MCF 10A (cell line): ENCODE measurements around the gene ASMTL. TPM values are rescaled to one million over a fixed set of nuclear protein-coding genes. Genes with fewer than 3 reads are reported as not detected.

Experiments
- BruUV-seq: library from RNA; stranded (reverse); fragments of 400-500 nt; replicated peaks from 2 replicates; lab custom pipeline; 2021; lab: Mats Ljungman, UMichigan
- CTCF ChIA-PET: fragments of 300-600 bp; sonication (Branson Sonifier 250); formaldehyde crosslinking; extraction: SDS; loops from one replicate; lab custom pipeline; 2021; ENCODE audit warnings: antibody characterized with exemption, inconsistent platforms; lab: Yijun Ruan, JAX
- POLR2A ChIA-PET: fragments of 300-600, 350-650 bp; sonication (Branson Sonifier 250); formaldehyde crosslinking; extraction: SDS; loops from one replicate; lab custom pipeline; 2020; ENCODE audit warnings: antibody characterized with exemption, inconsistent platforms; lab: Yijun Ruan, JAX
- DNase-seq: peaks from one replicate; pipeline ENCODE4 v3.0.0-alpha.2; 2018; ENCODE audit not compliant: unreplicated experiment
- H3K27ac Mint-ChIP-seq: one replicate; pipeline ENCODE4 v1.8.0; 2022; ENCODE audit warnings: mild to moderate bottlenecking, low read depth, mixed read lengths; ENCODE audit not compliant: unreplicated experiment
- H3K27me3 Mint-ChIP-seq: one replicate; pipeline ENCODE4 v1.8.0; 2022; ENCODE audit warnings: mixed read lengths; ENCODE audit not compliant: insufficient read depth, unreplicated experiment
- H3K36me3 Mint-ChIP-seq: one replicate; pipeline ENCODE4 v1.8.0; 2022; ENCODE audit warnings: mild to moderate bottlenecking, moderate library complexity, mixed read lengths; ENCODE audit not compliant: insufficient read depth, unreplicated experiment
- H3K4me1 Mint-ChIP-seq: one replicate; pipeline ENCODE4 v1.8.0; 2022; ENCODE audit warnings: mixed read lengths; ENCODE audit not compliant: insufficient read depth, unreplicated experiment
- H3K4me3 Mint-ChIP-seq: one replicate; pipeline ENCODE4 v1.8.0; 2022; ENCODE audit warnings: mild to moderate bottlenecking, moderate library complexity, mixed read lengths; ENCODE audit not compliant: unreplicated experiment
- H3K9me3 Mint-ChIP-seq: one replicate; pipeline ENCODE4 v1.8.0; 2022; ENCODE audit warnings: mixed read lengths; ENCODE audit not compliant: unreplicated experiment
- CTCF ChIP-seq: fragments of 200-600 bp; IDR thresholded peaks from one replicate; pipeline ENCODE4 v1.8.0; 2022; ENCODE audit warnings: antibody characterized with exemption, mild to moderate bottlenecking; ENCODE audit not compliant: unreplicated experiment
- intact Hi-C: fragments of 100-400 bp; cut with micrococcal nuclease; formaldehyde crosslinking; loops from 2 replicates; pipeline ENCODE4 v1.14.1; 2022
- total RNA-seq: library from RNA; stranded (reverse); gene quantifications from 2 replicates; pipeline ENCODE4 v1.2.3, GENCODE V29; 2022

ASMTL gene
- total RNA-seq, 1 experiment from 2014 or later = 20.6 TPM

- H3K36me3 Mint-ChIP-seq = peaks cover 100% of the 10 kb centered on the region
- BruUV-seq = no TSS peak
- no peak overlapping the region for H3K4me3 Mint-ChIP-seq
Observed at GRCh38 chrX:1385253-1386223, 67.2 kb downstream of the ASMTL start.

GRCh38 chrX:1384658-1385252, 68.0 kb downstream of the ASMTL start:
- no peak for DNase-seq
- ChIA-PET CTCF (no interaction called here), POLR2A (no interaction called here)
- Mint-ChIP-seq H3K27ac (no peak overlapping the region), H3K4me1 (peaks cover 6% of the 10 kb centered on the region), H3K4me3 (no peak overlapping the region), H3K27me3 (no peaks in the 10 kb centered on the region), H3K9me3 (no peaks in the 10 kb centered on the region), H3K36me3 (peaks cover 97% of the 10 kb centered on the region)
- TF ChIP-seq CTCF = no peak
- BruUV-seq = no TSS peak
- intact Hi-C loops = no loop called here

More at GRCh38 chrX:1385253-1386223, 67.2 kb downstream of the ASMTL start:
- H3K27me3 Mint-ChIP-seq = no peaks in the 10 kb centered on the region
- H3K4me1 Mint-ChIP-seq = peaks cover 6% of the 10 kb centered on the region
- intact Hi-C loops = no loop called here
- POLR2A ChIA-PET = no interaction called here
- no peak for DNase-seq
- H3K9me3 Mint-ChIP-seq = no peaks in the 10 kb centered on the region
- CTCF ChIA-PET = no interaction called here
- TF ChIP-seq CTCF = no peak
- H3K27ac Mint-ChIP-seq = no peak overlapping the region

- peak; percentile 52 for DNase-seq
- H3K27ac Mint-ChIP-seq = no peak overlapping the region
- H3K36me3 Mint-ChIP-seq = peaks cover 65% of the 10 kb centered on the region
- H3K9me3 Mint-ChIP-seq = no peaks in the 10 kb centered on the region
- no peak overlapping the region for H3K4me3 Mint-ChIP-seq
- CTCF ChIA-PET = no interaction called here
- BruUV-seq = no TSS peak
- POLR2A ChIA-PET = no interaction called here
- H3K27me3 Mint-ChIP-seq = no peaks in the 10 kb centered on the region
- peaks cover 6% of the 10 kb centered on the region for H3K4me1 Mint-ChIP-seq
- intact Hi-C loops = no loop called here
- TF ChIP-seq CTCF = no peak
Observed at GRCh38 chrX:1380672-1381233, 72.0 kb downstream of the ASMTL start.

- no peak overlapping the region for H3K4me3 Mint-ChIP-seq
- intact Hi-C loops = no loop called here
- no TSS peak for BruUV-seq
- CTCF ChIA-PET = no interaction called here
- no peak for TF ChIP-seq CTCF
- POLR2A ChIA-PET = no interaction called here
- H3K9me3 Mint-ChIP-seq = no peaks in the 10 kb centered on the region
- H3K4me1 Mint-ChIP-seq = peaks cover 2% of the 10 kb centered on the region
- no peaks in the 10 kb centered on the region for H3K27me3 Mint-ChIP-seq
- no peak overlapping the region for H3K27ac Mint-ChIP-seq
- no peak for DNase-seq
- peaks cover 41% of the 10 kb centered on the region for H3K36me3 Mint-ChIP-seq
Observed at GRCh38 chrX:1378306-1378759, 74.4 kb downstream of the ASMTL start.
